ENCODE data around the gene MAJIN.
"Not testable (repeated sequence)": the region's sequence is repeated elsewhere in the genome, so short reads cannot be mapped to it uniquely, and the experiment has no call there.

MAJIN gene

DNA sequence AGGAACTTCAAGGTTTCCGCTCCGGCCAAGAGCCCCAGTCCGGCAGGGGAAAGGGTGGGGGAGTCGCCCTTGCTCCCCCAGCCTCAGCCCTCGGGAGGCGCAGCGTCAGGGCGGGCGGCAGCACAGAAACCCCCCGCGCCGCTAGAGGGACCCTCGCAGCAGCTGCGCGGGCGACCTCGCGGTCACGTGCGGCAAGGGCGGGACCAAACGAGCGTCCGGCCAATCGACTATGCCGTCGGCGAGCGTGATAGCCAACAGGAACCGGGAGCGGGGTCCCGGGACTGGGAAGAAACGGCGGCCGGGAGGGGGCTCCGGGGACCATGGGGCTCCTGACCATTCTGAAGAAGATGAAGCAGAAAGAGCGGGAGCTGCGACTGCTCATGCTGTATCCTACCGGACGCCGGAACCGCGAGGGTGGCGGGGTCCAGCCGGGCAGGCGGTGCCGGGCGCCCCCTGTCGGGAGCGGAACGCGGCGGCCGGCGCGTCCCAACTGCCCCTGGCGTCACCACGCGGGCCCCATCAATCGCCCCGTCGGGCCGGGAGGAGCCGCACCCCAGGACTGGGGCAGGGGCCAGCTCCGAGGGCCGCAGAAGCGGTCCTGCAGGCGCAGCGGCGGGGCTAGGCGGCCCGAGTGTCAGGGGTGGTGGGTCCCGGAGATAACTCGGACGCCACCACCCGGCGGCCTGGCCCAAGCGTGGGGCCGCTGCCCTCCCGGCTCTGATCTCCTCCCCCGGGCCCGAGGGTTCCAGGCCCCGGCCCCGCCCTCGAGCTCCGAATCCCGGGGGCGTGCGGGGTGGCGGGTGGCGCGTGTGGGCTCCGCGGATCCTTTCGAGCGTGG, 42.2 kb upstream of the MAJIN start, which contains the start of gene ARL2:
Gene ARL2 (plus strand): TSS at position 273 of the 838 bp plus-strand sequence. CDS start 48 bp downstream, at position 321.
- H3K27ac ChIP-seq = peak within 1 kb of the TSS; percentile 83

DNA sequence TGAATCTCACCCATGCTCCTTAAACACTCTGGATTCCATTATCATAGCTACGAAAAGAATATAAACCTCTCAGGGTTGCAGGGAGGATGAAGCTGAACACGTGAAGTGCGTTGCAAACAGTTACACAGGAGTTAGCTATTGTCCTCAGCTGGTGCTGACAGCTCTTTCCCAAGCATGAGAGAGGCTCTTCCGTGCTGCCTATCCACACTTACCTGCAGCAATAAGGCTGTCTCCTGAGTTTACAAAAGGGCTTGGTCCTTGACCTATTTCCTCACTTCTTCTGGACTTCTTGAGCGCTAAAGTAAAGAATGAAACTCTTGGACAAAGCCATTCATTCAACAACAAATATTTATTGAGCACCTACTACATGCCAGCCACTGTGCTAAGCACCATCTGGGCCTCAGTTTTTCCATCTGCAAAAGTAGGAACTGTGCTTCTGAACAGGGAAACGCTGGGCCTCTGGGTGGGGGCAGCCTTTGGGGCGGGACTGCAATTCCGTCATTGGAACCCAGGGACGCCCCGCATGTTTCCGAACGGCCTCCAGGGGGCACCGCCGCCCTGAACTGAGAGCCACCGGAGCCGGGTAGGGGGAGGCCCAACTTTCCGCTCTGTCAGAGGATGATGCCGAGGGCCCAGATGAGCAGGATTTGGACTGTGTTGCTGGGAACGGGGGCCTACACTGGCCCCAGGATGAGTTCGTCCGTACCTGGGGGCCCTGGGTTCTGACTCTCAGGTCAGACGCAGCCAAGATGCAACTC, 41.4 kb upstream of the MAJIN start:
- H3K27ac ChIP-seq = peak overlapping the region; percentile 83
- TF ChIP-seq, protein P1, sequence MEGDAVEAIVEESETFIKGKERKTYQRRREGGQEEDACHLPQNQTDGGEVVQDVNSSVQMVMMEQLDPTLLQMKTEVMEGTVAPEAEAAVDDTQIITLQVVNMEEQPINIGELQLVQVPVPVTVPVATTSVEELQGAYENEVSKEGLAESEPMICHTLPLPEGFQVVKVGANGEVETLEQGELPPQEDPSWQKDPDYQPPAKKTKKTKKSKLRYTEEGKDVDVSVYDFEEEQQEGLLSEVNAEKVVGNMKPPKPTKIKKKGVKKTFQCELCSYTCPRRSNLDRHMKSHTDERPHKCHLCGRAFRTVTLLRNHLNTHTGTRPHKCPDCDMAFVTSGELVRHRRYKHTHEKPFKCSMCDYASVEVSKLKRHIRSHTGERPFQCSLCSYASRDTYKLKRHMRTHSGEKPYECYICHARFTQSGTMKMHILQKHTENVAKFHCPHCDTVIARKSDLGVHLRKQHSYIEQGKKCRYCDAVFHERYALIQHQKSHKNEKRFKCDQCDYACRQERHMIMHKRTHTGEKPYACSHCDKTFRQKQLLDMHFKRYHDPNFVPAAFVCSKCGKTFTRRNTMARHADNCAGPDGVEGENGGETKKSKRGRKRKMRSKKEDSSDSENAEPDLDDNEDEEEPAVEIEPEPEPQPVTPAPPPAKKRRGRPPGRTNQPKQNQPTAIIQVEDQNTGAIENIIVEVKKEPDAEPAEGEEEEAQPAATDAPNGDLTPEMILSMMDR (IDR thresholded peaks at IDR 0.05) = no peak
- TF ChIP-seq ZFX (IDR thresholded peaks at IDR 0.05; ENCODE audit: borderline replicate concordance) = no peak

More for the DNA sequence above, 42.2 kb upstream of the MAJIN start, which contains the start of gene ARL2:
- no peak for TF ChIP-seq ZFX (IDR thresholded peaks at IDR 0.05; ENCODE audit: borderline replicate concordance)
- TF ChIP-seq, protein P1 (IDR thresholded peaks at IDR 0.05) = peak; percentile 96

DNA sequence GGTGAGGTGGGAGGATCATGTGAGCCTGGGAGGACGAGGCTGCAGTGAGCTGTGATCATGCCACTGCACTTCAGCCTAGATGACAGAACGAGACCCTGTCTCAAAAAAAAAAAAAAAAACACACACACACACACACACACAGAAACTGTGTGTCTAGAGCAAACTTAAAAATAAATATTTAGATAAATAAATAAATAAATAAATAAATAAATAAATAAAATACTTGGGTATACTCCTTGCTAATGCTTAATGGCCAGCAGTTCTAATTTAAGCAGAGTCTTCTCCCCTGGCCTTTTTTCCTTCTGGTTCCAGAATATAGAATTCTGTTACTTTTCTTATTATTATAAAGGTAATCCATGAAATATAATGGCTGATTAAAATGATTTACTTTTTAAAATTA, 37.0 kb upstream of the MAJIN start:
- TF ChIP-seq ZFX (IDR thresholded peaks at IDR 0.05; ENCODE audit: borderline replicate concordance) = no peak
- TF ChIP-seq, protein P1 (IDR thresholded peaks at IDR 0.05) = no peak
- no peak overlapping the region for H3K27ac ChIP-seq

DNA sequence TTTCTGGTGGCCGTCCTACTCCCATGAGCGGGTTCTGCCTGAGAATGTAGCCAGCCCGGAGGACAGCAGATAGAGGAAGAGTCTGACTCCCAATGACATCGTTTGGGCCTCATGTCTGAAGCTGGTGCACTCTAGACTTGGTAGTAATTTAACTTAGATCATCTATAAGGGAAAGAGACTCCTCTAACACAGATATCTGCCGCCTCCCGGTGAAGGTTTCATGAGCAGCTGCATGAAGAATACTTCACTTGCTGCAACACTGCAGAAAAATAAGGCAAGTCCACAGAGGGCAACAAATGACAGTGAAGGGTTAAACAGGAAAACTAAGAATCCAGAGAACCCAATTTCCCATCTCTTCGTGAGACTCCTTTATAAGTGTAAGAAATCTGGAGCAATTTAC, 36.1 kb upstream of the MAJIN start:
- TF ChIP-seq ZFX (IDR thresholded peaks at IDR 0.05; ENCODE audit: borderline replicate concordance) = no peak
- TF ChIP-seq, protein P1 (IDR thresholded peaks at IDR 0.05) = no peak
- H3K27ac ChIP-seq = no peak overlapping the region

DNA sequence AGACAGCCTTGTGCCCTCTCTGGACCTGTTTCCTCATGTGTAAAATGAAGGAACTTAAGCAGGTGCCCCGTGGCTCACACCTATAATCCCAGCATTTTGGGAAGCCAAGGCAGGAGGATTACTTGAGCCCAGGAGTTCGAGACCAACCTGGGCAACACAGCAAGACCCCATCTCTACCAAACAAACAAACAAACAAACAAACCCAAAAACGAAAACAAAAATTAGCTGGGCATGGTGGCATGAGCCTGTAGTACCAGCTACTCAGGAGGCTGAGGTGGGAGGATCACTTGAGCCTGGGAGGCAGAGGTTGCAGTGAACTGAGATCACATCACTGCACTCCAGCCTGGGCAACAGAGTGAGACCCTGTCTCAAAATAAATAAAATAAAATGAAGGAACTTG, 32.1 kb upstream of the MAJIN start:
- H3K27ac ChIP-seq = not testable (repeated sequence)

DNA sequence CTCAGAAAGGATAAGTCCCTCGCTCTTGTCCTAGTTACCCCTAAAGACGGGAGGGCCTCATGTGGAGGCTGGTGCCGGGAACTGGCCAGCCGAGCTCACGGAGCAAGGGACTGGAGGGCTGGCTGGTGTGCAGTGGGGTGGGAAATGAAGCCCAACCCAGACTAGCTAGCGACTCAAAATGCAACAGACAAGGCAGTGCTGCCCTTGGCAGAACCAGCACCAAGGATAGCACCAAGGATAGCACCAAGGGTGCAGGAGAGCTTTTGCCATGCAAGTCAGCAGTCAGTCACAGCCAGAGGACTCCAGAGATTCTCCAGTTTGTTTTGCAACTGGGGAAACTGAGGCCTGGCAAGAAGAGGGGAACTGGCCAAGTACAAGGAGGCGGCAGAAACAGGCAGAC, 31.4 kb upstream of the MAJIN start:
- H3K27ac ChIP-seq = no peak overlapping the region
- TF ChIP-seq, protein P1 (IDR thresholded peaks at IDR 0.05) = no peak
- TF ChIP-seq ZFX (IDR thresholded peaks at IDR 0.05; ENCODE audit: borderline replicate concordance) = no peak

DNA sequence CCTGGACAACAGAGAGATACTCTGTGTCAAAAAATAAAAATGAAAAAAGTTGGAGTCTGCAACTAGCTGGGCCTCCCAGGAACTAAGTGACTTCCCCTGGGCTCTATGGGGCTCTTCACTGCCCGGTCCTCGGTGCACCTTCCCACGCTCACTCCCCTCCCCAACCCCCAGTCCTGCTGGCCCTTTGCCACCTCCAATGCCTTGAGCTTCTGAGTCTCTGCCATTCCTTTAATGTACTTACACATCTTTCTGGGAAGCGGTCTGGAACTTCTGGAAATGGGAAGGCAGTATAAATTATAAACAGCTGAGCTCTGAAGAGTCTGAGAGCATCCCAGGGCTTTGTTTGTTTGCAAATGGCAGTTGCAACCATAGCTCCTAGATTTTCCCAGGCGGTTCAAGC, 30.8 kb upstream of the MAJIN start:
- TF ChIP-seq, protein P1 (IDR thresholded peaks at IDR 0.05) = no peak
- TF ChIP-seq ZFX (IDR thresholded peaks at IDR 0.05; ENCODE audit: borderline replicate concordance) = no peak
- no peak overlapping the region for H3K27ac ChIP-seq
